Progenitor cell of endocrine pancreas (in vitro differentiated cells): ENCODE results near the gene ZMYM5. TPM values are rescaled to one million over a fixed set of nuclear protein-coding genes. Genes with fewer than 3 reads are reported as not detected.
A peak's percentile ranks its signal among the peaks of the same experiment; 100 is the strongest.
"Not testable (repeated sequence)": the region's sequence is repeated elsewhere in the genome, so short reads cannot be mapped to it uniquely, and the experiment has no call there.

Source experiments
- DNase-seq: peaks from one replicate; pipeline ENCODE4 v3.0.0; 2021; ENCODE audit warnings: low spot score; ENCODE audit not compliant: unreplicated experiment
- H3K27ac Mint-ChIP-seq: 2 replicates; pipeline ENCODE4 v1.8.0; 2021; ENCODE audit warnings: mild to moderate bottlenecking, moderate library complexity, mixed read lengths
- H3K27me3 Mint-ChIP-seq: 2 replicates; pipeline ENCODE4 v1.8.0; 2021; ENCODE audit warnings: mixed read lengths
- H3K36me3 Mint-ChIP-seq: 2 replicates; pipeline ENCODE4 v1.8.0; 2022; ENCODE audit warnings: mixed read lengths; ENCODE audit not compliant: insufficient read depth
- H3K4me1 Mint-ChIP-seq: 2 replicates; pipeline ENCODE4 v1.8.0; 2021; ENCODE audit warnings: low read depth, mixed read lengths
- H3K4me3 Mint-ChIP-seq: 2 replicates; pipeline ENCODE4 v1.8.0; 2021; ENCODE audit warnings: low read depth, mild to moderate bottlenecking, moderate library complexity, mixed read lengths
- H3K9me3 Mint-ChIP-seq: 2 replicates; pipeline ENCODE4 v1.8.0; 2021; ENCODE audit warnings: low read depth, mixed read lengths
- CTCF ChIP-seq: fragments of 200-600 bp; sonication (generic); IDR thresholded peaks from one replicate; pipeline ENCODE4 v1.5.0; 2021; ENCODE audit warnings: antibody characterized with exemption, mild to moderate bottlenecking; ENCODE audit not compliant: unreplicated experiment
- total RNA-seq: library from RNA; stranded (reverse); gene quantifications from 2 replicates; pipeline ENCODE4 v1.2.1, GENCODE V29; 2021

Gene ZMYM5
- total RNA-seq, 1 donor from 2014 or later: 21.5 TPM

- Mint-ChIP-seq H3K36me3 (peaks cover 6% of the 10 kb centered on the region), H3K4me3 (peak overlapping the region; percentile 99), H3K4me1 (no peaks in the 10 kb centered on the region), H3K27me3 (no peaks in the 10 kb centered on the region), H3K27ac (peak overlapping the region; percentile 99), H3K9me3 (no peaks in the 10 kb centered on the region)
- DNase-seq: peak; percentile 45
- no peak for TF ChIP-seq CTCF
Measured at GRCh38 chr13:19782049-19782726, 81.3 kb downstream of the ZMYM5 start.

- no peaks in the 10 kb centered on the region for H3K9me3 Mint-ChIP-seq
- peak overlapping the region; percentile 99 for H3K4me3 Mint-ChIP-seq
- DNase-seq: no peak
- no peaks in the 10 kb centered on the region for H3K4me1 Mint-ChIP-seq
- H3K27ac Mint-ChIP-seq: peak overlapping the region; percentile 99
- TF ChIP-seq CTCF: no peak
- H3K27me3 Mint-ChIP-seq: no peaks in the 10 kb centered on the region
- H3K36me3 Mint-ChIP-seq: peaks cover 6% of the 10 kb centered on the region
Measured at GRCh38 chr13:19781526-19781925, 81.9 kb downstream of the ZMYM5 start.

- peak overlapping the region; percentile 81 for H3K27ac Mint-ChIP-seq
- H3K4me1 Mint-ChIP-seq, DNase-seq, H3K9me3 Mint-ChIP-seq, H3K27me3 Mint-ChIP-seq, H3K36me3 Mint-ChIP-seq: not testable (repeated sequence)
- peak overlapping the region; percentile 99 for H3K4me3 Mint-ChIP-seq
Measured at GRCh38 chr13:19780753-19781418, 82.6 kb downstream of the ZMYM5 start.

Other genes with a start within 250 kb of the ZMYM5 start
- gene MPHOSPH8, start 230.0 kb downstream of the ZMYM5 start, total RNA-seq: 27.3 and 29.5 TPM in 2 replicates
- gene PSPC1, start 80.7 kb downstream of the ZMYM5 start, total RNA-seq: 92.3 and 94.1 TPM in 2 replicates
- gene ZMYM2, start 95.1 kb upstream of the ZMYM5 start, total RNA-seq: 183 and 192 TPM in 2 replicates